Rectal smooth muscle tissue (tissue), 1 donor: Measurements from ENCODE around the gene INTS12.

ENCODE experiments used
- H3K27ac ChIP-seq: one replicate; pipeline ENCODE4 v1.7.0; 2013; ENCODE audit warnings: low read depth, low read length, inconsistent platforms
- H3K27me3 ChIP-seq: one replicate; pipeline ENCODE4 v1.7.0; 2013; ENCODE audit warnings: low read length; ENCODE audit not compliant: control insufficient read depth, insufficient read depth
- H3K36me3 ChIP-seq: one replicate; pipeline ENCODE4 v1.7.0; 2013; ENCODE audit warnings: low read length; ENCODE audit not compliant: control insufficient read depth, insufficient read depth
- H3K4me1 ChIP-seq: one replicate; pipeline ENCODE4 v1.7.0; 2013; ENCODE audit warnings: low read length; ENCODE audit not compliant: control insufficient read depth, insufficient read depth
- H3K4me3 ChIP-seq: one replicate; pipeline ENCODE4 v1.7.0; 2013; ENCODE audit warnings: low read length
- H3K9ac ChIP-seq: one replicate; pipeline ENCODE4 v1.7.0; 2013; ENCODE audit warnings: low read length

The INTS12 gene

DNA sequence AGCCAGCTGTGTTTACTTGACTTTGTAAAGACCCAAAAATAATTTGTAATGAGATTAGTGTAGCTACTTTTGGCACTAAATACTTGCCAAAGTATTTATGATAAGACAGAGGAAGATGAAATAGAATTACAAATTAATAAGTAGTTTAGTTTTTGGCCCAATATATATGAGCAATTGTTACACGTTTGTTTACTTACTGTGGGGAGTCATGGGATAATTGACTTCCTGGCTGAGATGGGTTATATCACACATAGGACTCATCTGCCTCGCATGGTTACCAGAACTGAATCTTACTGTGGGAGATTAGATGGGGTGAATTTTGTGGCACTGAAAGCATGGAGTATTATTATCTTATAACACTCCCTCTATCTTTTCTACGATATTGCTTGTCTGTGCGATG, 66.6 kb downstream of the INTS12 start:
- Histone ChIP-seq H3K36me3 (no peaks in the 10 kb centered on the region), H3K27ac (no peak overlapping the region), H3K4me3 (no peak overlapping the region), H3K27me3 (no peaks in the 10 kb centered on the region), H3K9ac (no peak overlapping the region), H3K4me1 (no peaks in the 10 kb centered on the region)

DNA sequence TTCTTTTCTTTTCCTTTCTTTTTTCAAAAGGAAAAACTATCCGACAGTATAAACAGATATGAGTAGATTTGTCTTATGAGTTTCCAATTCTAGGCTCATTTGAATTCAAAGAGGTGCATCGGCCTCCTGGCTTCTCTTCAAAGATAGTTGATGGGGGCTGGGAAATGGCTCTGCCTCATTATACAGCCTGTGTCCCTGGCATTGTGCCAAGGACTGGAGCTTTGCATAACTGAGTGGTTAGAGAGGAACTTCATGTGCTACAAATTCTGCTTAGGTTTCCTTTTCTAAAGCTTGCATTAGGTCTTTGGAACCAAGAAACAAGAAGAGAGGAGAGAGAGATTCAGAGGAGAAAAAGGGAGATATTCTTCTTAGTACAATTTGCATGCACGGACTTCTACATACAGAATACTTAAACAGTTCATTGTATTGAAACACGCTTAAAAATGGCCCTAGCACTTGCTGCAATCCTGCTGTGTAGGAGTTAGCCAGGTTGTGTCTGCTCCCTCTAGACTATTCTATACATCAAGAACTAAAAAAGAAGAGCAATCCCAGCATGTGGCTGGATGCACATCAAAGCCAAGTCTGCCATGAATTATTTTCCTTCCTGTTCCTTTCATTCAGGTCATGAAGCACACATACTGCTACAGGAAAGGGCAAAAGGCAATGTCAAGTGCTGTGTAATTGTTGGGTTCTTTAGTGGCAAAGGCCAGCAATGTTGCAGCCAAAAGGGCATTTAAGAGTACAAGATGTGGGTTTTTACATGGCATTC, 70.9 kb downstream of the INTS12 start:
- no peak overlapping the region for H3K4me3 ChIP-seq
- H3K36me3 ChIP-seq, result no peaks in the 10 kb centered on the region
- no peak overlapping the region for H3K27ac ChIP-seq
- no peak overlapping the region for H3K9ac ChIP-seq
- H3K4me1 ChIP-seq, result no peaks in the 10 kb centered on the region
- H3K27me3 ChIP-seq, result no peaks in the 10 kb centered on the region

DNA sequence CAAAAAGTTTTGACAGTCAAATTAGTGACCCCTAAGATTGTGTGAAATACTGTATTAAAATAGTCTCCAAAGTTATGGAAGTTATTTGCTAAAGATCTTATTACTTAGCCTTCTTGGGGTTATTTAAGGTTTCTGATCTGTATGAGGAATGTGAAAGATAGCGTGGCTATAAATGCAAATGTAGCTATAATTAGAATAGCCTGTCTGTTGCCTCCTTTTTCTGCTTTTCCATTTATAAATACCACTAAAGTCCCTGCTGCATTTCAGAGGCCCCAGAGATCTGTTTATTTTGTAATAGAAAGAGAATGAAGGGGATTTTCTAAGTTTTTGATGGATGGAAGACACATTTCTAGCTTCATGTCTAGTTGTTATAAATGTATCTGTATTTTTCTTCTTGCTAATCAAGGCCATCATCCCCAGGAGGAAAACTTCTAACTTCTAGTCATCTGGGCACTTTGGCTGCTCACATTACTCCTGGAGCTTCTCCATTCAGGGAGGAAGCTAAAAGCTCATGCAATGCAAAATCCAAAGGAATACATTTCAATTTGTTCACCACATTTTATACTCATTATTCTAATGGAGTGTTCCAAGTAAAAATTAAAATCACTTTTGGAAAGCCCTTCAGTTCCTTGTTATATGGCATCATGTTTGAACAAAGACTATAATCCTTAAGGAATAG, 73.9 kb downstream of the INTS12 start:
- no peak overlapping the region for H3K9ac ChIP-seq
- H3K4me3 ChIP-seq, result no peak overlapping the region
- H3K27ac ChIP-seq, result no peak overlapping the region
- H3K36me3 ChIP-seq, result no peaks in the 10 kb centered on the region
- no peaks in the 10 kb centered on the region for H3K27me3 ChIP-seq
- peaks cover 11% of the 10 kb centered on the region for H3K4me1 ChIP-seq

DNA sequence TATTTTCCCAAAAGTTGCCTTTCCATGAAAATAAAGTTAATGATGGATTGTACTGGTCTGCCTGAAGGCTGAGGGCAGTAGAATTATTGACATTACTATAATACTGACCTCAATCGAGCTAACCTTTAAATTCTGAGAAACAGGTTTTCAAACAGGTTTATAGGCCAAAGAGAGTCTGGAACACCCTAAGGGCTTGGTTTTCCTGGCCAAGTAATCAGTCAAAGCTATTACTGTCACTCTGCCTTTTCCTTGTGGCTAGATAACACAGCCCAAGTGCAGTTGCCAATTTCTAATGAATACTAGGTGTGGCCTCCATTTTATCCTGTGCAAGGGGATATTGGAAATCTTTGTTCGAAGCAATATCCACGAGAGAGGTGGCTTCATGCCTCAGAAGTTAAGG, 75.2 kb downstream of the INTS12 start:
- Histone ChIP-seq H3K4me3 (no peak overlapping the region), H3K9ac (no peak overlapping the region), H3K27me3 (no peaks in the 10 kb centered on the region), H3K27ac (no peak overlapping the region), H3K4me1 (peaks cover 11% of the 10 kb centered on the region), H3K36me3 (no peaks in the 10 kb centered on the region)
